IMR-90 (cell line): ENCODE results near the gene RUNX2. TPM values are rescaled to one million over a fixed set of nuclear protein-coding genes. Genes with fewer than 3 reads are reported as not detected.

Source experiments
- ATAC-seq: fragments of 200-7000 bp; cut with Tn5 transposase; 2 replicates; pipeline ENCODE4 v1.9.1; 2020; ENCODE audit warnings: low read depth, mild to moderate bottlenecking, moderate library complexity
- BruUV-seq: library from RNA; stranded (reverse); fragments of 400-500 nt; replicated peaks from 2 replicates; lab custom pipeline; 2021; lab: Mats Ljungman, UMichigan
- CTCF ChIA-PET: fragments of 300-600 bp; formaldehyde crosslinking; extraction: SDS; loops from one replicate; lab custom pipeline; 2021; ENCODE audit warnings: antibody characterized with exemption; lab: Yijun Ruan, JAX
- POLR2A ChIA-PET: fragments of 300-600 bp; sonication (Branson Sonifier 250); formaldehyde crosslinking; loops from one replicate; lab custom pipeline; 2022; ENCODE audit warnings: antibody characterized with exemption; ENCODE audit not compliant: unreplicated experiment; lab: Charles Lee
- DNase-seq: peaks from one replicate; pipeline ENCODE4 v3.0.0; 2013
- H2AFZ ChIP-seq: replicated peaks from 2 replicates; pipeline ENCODE3; 2013; ENCODE audit warnings: low read length, mild to moderate bottlenecking; ENCODE audit not compliant: poor library complexity
- H2AK5ac ChIP-seq: 2 replicates; pipeline ENCODE4 v1.6.1; 2013; ENCODE audit warnings: low read depth, low read length, inconsistent platforms
- H2AK9ac ChIP-seq: replicated peaks from 2 replicates; pipeline ENCODE3; 2013; ENCODE audit warnings: mild to moderate bottlenecking, low read depth, low read length, moderate library complexity; ENCODE audit not compliant: poor library complexity
- H2BK120ac ChIP-seq: 2 replicates; pipeline ENCODE4 v1.6.1; 2013; ENCODE audit warnings: low read depth, low read length, inconsistent platforms
- H2BK15ac ChIP-seq: 3 replicates; pipeline ENCODE4 v1.6.1; 2013; ENCODE audit warnings: low read depth, low read length, inconsistent platforms
- H2BK20ac ChIP-seq: 2 replicates; pipeline ENCODE4 v1.6.1; 2013; ENCODE audit warnings: low read depth, mild to moderate bottlenecking, inconsistent platforms, low read length, moderate library complexity
- H2BK5ac ChIP-seq: 2 replicates; pipeline ENCODE4 v1.6.1; 2013; ENCODE audit warnings: mild to moderate bottlenecking, low read depth, low read length, inconsistent platforms; ENCODE audit not compliant: poor library complexity, severe bottlenecking
- H3K14ac ChIP-seq: replicated peaks from 2 replicates; pipeline ENCODE4 v1.6.1; 2013; ENCODE audit warnings: low read depth, low read length, inconsistent platforms
- H3K18ac ChIP-seq: 2 replicates; pipeline ENCODE4 v1.6.1; 2013; ENCODE audit warnings: low read depth, low read length, control low read depth
- H3K23ac ChIP-seq: 2 replicates; pipeline ENCODE4 v1.6.1; 2013; ENCODE audit warnings: low read depth, low read length, inconsistent platforms
- H3K27ac ChIP-seq: 2 replicates; pipeline ENCODE4 v1.5.1; 2013; ENCODE audit warnings: mild to moderate bottlenecking, control low read depth, low read length; ENCODE audit not compliant: insufficient read depth
- H3K27me3 ChIP-seq: 2 replicates; pipeline ENCODE4 v1.6.1; 2013; ENCODE audit warnings: low read length; ENCODE audit not compliant: control insufficient read depth, insufficient read depth
- H3K36me3 ChIP-seq: 2 replicates; pipeline ENCODE4 v1.6.1; 2013; ENCODE audit warnings: low read length, mixed read lengths; ENCODE audit not compliant: control insufficient read depth, insufficient read depth
- H3K4ac ChIP-seq: 2 replicates; pipeline ENCODE4 v1.6.1; 2013; ENCODE audit warnings: low read depth, low read length, inconsistent platforms
- H3K4me1 ChIP-seq: 2 replicates; pipeline ENCODE4 v1.6.1; 2013; ENCODE audit warnings: low read length, mixed read lengths; ENCODE audit not compliant: control insufficient read depth, insufficient read depth
- H3K4me2 ChIP-seq: 2 replicates; pipeline ENCODE4 v1.6.1; 2013; ENCODE audit warnings: low read depth, mild to moderate bottlenecking, control low read depth, low read length, moderate library complexity
- H3K4me3 ChIP-seq: 2 replicates; pipeline ENCODE4 v1.5.1; 2013; ENCODE audit warnings: low read depth, mild to moderate bottlenecking, control low read depth, low read length, moderate library complexity; ENCODE audit not compliant: insufficient read depth
- H3K56ac ChIP-seq: 2 replicates; pipeline ENCODE4 v1.6.1; 2013; ENCODE audit warnings: low read length, inconsistent platforms; ENCODE audit not compliant: insufficient read depth; ENCODE audit errors: extremely low read depth
- H3K79me1 ChIP-seq, 2 experiments: 2 replicates each; pipeline ENCODE4 v1.6.1; 2013; ENCODE audit warnings: low read length in 2 of 2, inconsistent platforms in 1 of 2, low read depth in 1 of 2
- H3K9ac ChIP-seq: 2 replicates; pipeline ENCODE4 v1.6.1; 2013; ENCODE audit warnings: low read depth, low read length, control low read depth
- H3K9me1 ChIP-seq: 2 replicates; pipeline ENCODE4 v1.6.1; 2013; ENCODE audit warnings: low read length, inconsistent platforms; ENCODE audit not compliant: insufficient read depth
- H3K9me3 ChIP-seq: 2 replicates; pipeline ENCODE4 v1.6.1; 2013; ENCODE audit warnings: low read length; ENCODE audit not compliant: control insufficient read depth, insufficient read depth
- H4K20me1 ChIP-seq: 2 replicates; pipeline ENCODE4 v1.6.1; 2013; ENCODE audit warnings: low read length, inconsistent platforms; ENCODE audit not compliant: insufficient read depth
- H4K5ac ChIP-seq: 2 replicates; pipeline ENCODE4 v1.6.1; 2013; ENCODE audit warnings: mild to moderate bottlenecking, low read depth, low read length, control low read depth
- H4K8ac ChIP-seq, 2 experiments: 2 replicates each; pipeline ENCODE4 v1.6.1; 2013; ENCODE audit warnings: low read depth in 2 of 2, low read length in 2 of 2, control low read depth in 1 of 2, inconsistent platforms in 1 of 2
- H4K91ac ChIP-seq: 2 replicates; pipeline ENCODE4 v1.6.1; 2013; ENCODE audit warnings: low read depth, low read length, inconsistent platforms; ENCODE audit not compliant: insufficient read depth
- CEBPB ChIP-seq: IDR thresholded peaks from 2 replicates; pipeline ENCODE4 v1.6.1; 2012; ENCODE audit warnings: low read depth, low read length, improper control_type of control experiment
- ELK1 ChIP-seq: fragments of 150-350 bp; IDR thresholded peaks from 2 replicates; pipeline ENCODE4 v1.6.1; 2016; ENCODE audit warnings: low read depth, mild to moderate bottlenecking, low read length, moderate library complexity, borderline replicate concordance
- MXI1 ChIP-seq: IDR thresholded peaks from 2 replicates; pipeline ENCODE4 v1.6.1; 2012; ENCODE audit warnings: low read depth, mild to moderate bottlenecking, low read length, moderate library complexity, borderline replicate concordance
- POLR2A ChIP-seq: IDR thresholded peaks from 2 replicates; pipeline ENCODE4 v1.6.1; 2012; ENCODE audit warnings: mild to moderate bottlenecking, low read depth, low read length
- RAD21 ChIP-seq: IDR thresholded peaks from 2 replicates; pipeline ENCODE4 v1.6.1; 2012; ENCODE audit warnings: low read length, improper control_type of control experiment
- RCOR1 ChIP-seq: IDR thresholded peaks from 2 replicates; pipeline ENCODE4 v1.6.1; 2012; ENCODE audit warnings: mild to moderate bottlenecking, low read length, improper control_type of control experiment; ENCODE audit not compliant: insufficient replicate concordance
- RFX5 ChIP-seq: IDR thresholded peaks from 2 replicates; pipeline ENCODE4 v1.8.0; 2012; ENCODE audit warnings: low read depth, mild to moderate bottlenecking, low read length, moderate library complexity
- SMC3 ChIP-seq: fragments of 150-350 bp; IDR thresholded peaks from 2 replicates; pipeline ENCODE4 v1.6.1; 2016; ENCODE audit warnings: low read depth, mild to moderate bottlenecking, antibody characterized with exemption, low read length, moderate library complexity
- USF2 ChIP-seq: fragments of 150-350 bp; IDR thresholded peaks from 2 replicates; pipeline ENCODE4 v1.6.1; 2017; ENCODE audit warnings: mild to moderate bottlenecking, antibody characterized with exemption, low read length, low read depth
- WGBS, 2 experiments: methylation state at CpG; one replicate each; pipeline versions ENCODE4 v1.1.5 to v1.1.7; 2013; ENCODE audit warnings: missing lambda C conversion rate in 2 of 2; ENCODE audit not compliant: insufficient read length in 1 of 2; ENCODE audit errors: extremely low coverage in 2 of 2; 5-methylcytosine and 5-hydroxymethylcytosine counted together
- dilution Hi-C: fragments of 300-500 bp; cut with HindIII; formaldehyde crosslinking; loops from one replicate; pipeline ENCODE4 v1.14.3; 2018; ENCODE audit warnings: low sequenced_read_pairs; ENCODE audit not compliant: unreplicated experiment
- in situ Hi-C: fragments of 300-500 bp; cut with MboI; formaldehyde crosslinking; loops from 3 replicates; pipeline ENCODE4 v1.14.3; 2019; ENCODE audit warnings: low sequenced_read_pairs, inconsistent platforms, mixed read lengths
- intact Hi-C: fragments of 100-400 bp; cut with micrococcal nuclease; formaldehyde crosslinking; loops from 2 replicates; pipeline ENCODE4 v1.10.0; 2022
- polyA plus RNA-seq, 3 experiments: library from polyadenylated mRNA; depleted of rRNA; stranded (reverse); fragments of >200 nt; gene quantifications; 2 replicates each; pipeline ENCODE4 v1.2.3, GENCODE V29; 2012; ENCODE audit warnings: low replicate concordance in 1 of 3
- total RNA-seq: library from RNA; depleted of rRNA; stranded (reverse); fragments of >200 nt; gene quantifications from 2 replicates; pipeline ENCODE4 v1.2.3, GENCODE V29; 2012

Gene RUNX2
- total and polyA plus RNA-seq, 2 of the 4 experiments (the other 2 are of a cell fraction), result 2.3 to 4.7 TPM

DNA sequence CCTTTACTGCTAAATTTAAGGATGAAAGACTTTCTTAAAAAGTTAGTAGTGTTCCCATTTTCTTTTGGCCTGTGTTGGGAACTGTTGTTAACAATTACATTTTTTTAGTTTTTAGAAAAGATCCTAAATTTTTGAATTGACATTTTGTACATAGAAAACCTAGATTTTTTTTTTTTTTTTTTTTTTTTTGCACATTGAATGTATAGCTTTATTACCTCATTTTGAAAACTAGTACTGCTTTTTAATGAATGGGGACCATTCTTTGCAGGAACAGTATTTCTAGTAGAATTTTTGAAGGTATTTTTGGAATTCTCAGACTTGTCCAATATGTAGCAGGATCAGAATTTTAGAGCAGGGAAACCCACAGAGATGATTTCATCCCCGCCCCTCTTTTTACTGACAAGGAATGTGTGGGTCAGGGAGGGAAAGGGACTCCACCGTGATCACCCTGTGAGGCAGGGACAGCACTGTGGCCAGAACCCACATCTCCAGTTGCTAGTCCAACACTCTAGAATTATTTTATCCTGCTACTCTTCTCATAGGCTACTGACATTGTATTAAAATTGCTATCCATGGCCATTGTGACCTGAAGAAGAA, 204.0 kb downstream of the RUNX2 start:
- no TSS peak for BruUV-seq
- no peak overlapping the region for H2BK5ac ChIP-seq
- no peak overlapping the region for H2BK15ac ChIP-seq
- peak overlapping the region; percentile 4; the same call in 1 of the 2 replicates for H2AK5ac ChIP-seq
- no peak overlapping the region for H4K5ac ChIP-seq
- no peak overlapping the region for H4K91ac ChIP-seq
- peak overlapping the region; percentile 68 for H2BK20ac ChIP-seq
- no peak overlapping the region for H2AFZ ChIP-seq
- ChIA-PET CTCF (interaction anchor here (0.6 kb wide), 1 partner anchor 183 kb away, joined by 3 read pairs; no protein-coding TSS in a partner anchor), POLR2A (interaction anchor here (0.6 kb wide), 1 partner anchor 237 kb away, joined by 13 read pairs; no protein-coding TSS in a partner anchor)
- no CpG with 5 or more reads among the region's 2 CpGs for WGBS, 2 experiments
- TF ChIP-seq USF2, result no peak
- no peak for TF ChIP-seq ELK1
- TF ChIP-seq RFX5, result no peak
- TF ChIP-seq RCOR1, result no peak
- no peak for TF ChIP-seq CEBPB
- TF ChIP-seq POLR2A, result no peak
- TF ChIP-seq MXI1, result no peak
- no peak for TF ChIP-seq SMC3
- TF ChIP-seq RAD21, result no peak
- H3K4ac ChIP-seq, result peak overlapping the region; percentile 44; the same call in 1 of the 2 replicates
- H3K9me1 ChIP-seq, result peaks cover 8% of the 10 kb centered on the region
- dilution Hi-C loops (no loop called here), in situ Hi-C loops (no loop called here), intact Hi-C loops (loop anchor here (5.0 kb wide), 1 partner anchor 180 kb away; no protein-coding TSS in a partner anchor)
- ATAC-seq (no peak; the same call in 1 of the 2 replicates), DNase-seq (no peak)
- H2BK120ac ChIP-seq, result peak overlapping the region; percentile 65; the same call in 1 of the 2 replicates
- H2AK9ac ChIP-seq, result no peak overlapping the region
- peak overlapping the region; percentile 63; the same call in 1 of the 2 replicates for H3K23ac ChIP-seq
- H3K79me1 ChIP-seq, result peaks cover 0 to 12% of the 10 kb centered on the region in 2 experiments; a peak in 3 of 4 replicates
- H3K4me1 ChIP-seq, result peaks cover 6% of the 10 kb centered on the region
- H4K8ac ChIP-seq, result no peak overlapping the region
- H3K4me2 ChIP-seq, result no peak overlapping the region
- no peak overlapping the region for H3K18ac ChIP-seq
- no peaks in the 10 kb centered on the region for H3K27me3 ChIP-seq
- H3K9me3 ChIP-seq, result no peaks in the 10 kb centered on the region
- no peak overlapping the region for H3K56ac ChIP-seq
- no peak overlapping the region for H3K14ac ChIP-seq
- no peak overlapping the region for H3K4me3 ChIP-seq
- H3K9ac ChIP-seq, result no peak overlapping the region
- H3K36me3 ChIP-seq, result no peaks in the 10 kb centered on the region
- H4K20me1 ChIP-seq, result no peaks in the 10 kb centered on the region
- H3K27ac ChIP-seq, result no peak overlapping the region
